Measurements from ENCODE around the gene SPACDR. TPM values are rescaled to one million over a fixed set of nuclear protein-coding genes. Genes with fewer than 3 reads are reported as not detected.

The SPACDR gene
- total and polyA plus RNA-seq, 9 of the 15 experiments (the other 6 are each of a cell fraction or from before 2014, with no cell fraction given): 0.07 to 0.55 (median 0.14) TPM; not detected in 1

- TF ChIP-seq ATF6 (CRISPR knock-in tag; IDR thresholded peaks at IDR 0.05) (peak; percentile 100), SMAD2 (IDR thresholded peaks at IDR 0.05; ENCODE audit: low read depth, low read length) (no peak), KAT2B (IDR thresholded peaks at IDR 0.05; ENCODE audit: low read depth, low read length) (no peak), ELK1 (CRISPR knock-in tag; IDR thresholded peaks at IDR 0.05) (no peak), MYBL2 (IDR thresholded peaks at IDR 0.05; ENCODE audit: low read depth) (no peak; the same call in 1 of the 2 replicates), MYBL2 (CRISPR knock-in tag; IDR thresholded peaks at IDR 0.05; ENCODE audit: borderline replicate concordance) (no peak), ZNF507 (tag; conservative IDR thresholded peaks at IDR 0.05) (no peak), ARID3B (CRISPR knock-in tag; IDR thresholded peaks at IDR 0.05; ENCODE audit: borderline replicate concordance) (0 out of 2 replicates have a peak, but pooled peaks have one; percentile 6), FOXJ2 (tag; IDR thresholded peaks at IDR 0.05) (peak; percentile 83; the same call in 1 of the 2 replicates), BRD4 (IDR thresholded peaks at IDR 0.05) (peak; percentile 98), ZNF75A (CRISPR knock-in tag; IDR thresholded peaks at IDR 0.05) (no peak; the same call in 1 of the 2 replicates), IRF2 (CRISPR knock-in tag; IDR thresholded peaks at IDR 0.05) (no peak; the same call in 1 of the 2 replicates), SAFB2 (IDR thresholded peaks at IDR 0.05; ENCODE audit: borderline replicate concordance, low read depth, low read length, severe bottlenecking) (no peak), FOXK2 (conservative IDR thresholded peaks at IDR 0.05 in 1 of 2, IDR thresholded peaks at IDR 0.05 in 1 of 2; ENCODE audit: low read depth in 2 of 2) (peak in 1 of 2 experiments; percentile 59; a peak in 3 of 4 replicates), L3MBTL2 (IDR thresholded peaks at IDR 0.05) (peak; percentile 100), PKNOX1 (IDR thresholded peaks at IDR 0.05) (peak; percentile 66; the same call in 1 of the 2 replicates), NFE2 (IDR thresholded peaks at IDR 0.05; ENCODE audit: low read depth) (peak; percentile 52; the same call in 1 of the 2 replicates), SNAPC5 (CRISPR knock-in tag; IDR thresholded peaks at IDR 0.05) (no peak), PRMT5 (CRISPR knock-in tag; IDR thresholded peaks at IDR 0.05) (peak; percentile 42; the same call in 1 of the 2 replicates), FOXK1 (CRISPR knock-in tag; IDR thresholded peaks at IDR 0.05; ENCODE audit: borderline replicate concordance) (peak; percentile 99)
- TF ChIP-seq, protein P1, sequence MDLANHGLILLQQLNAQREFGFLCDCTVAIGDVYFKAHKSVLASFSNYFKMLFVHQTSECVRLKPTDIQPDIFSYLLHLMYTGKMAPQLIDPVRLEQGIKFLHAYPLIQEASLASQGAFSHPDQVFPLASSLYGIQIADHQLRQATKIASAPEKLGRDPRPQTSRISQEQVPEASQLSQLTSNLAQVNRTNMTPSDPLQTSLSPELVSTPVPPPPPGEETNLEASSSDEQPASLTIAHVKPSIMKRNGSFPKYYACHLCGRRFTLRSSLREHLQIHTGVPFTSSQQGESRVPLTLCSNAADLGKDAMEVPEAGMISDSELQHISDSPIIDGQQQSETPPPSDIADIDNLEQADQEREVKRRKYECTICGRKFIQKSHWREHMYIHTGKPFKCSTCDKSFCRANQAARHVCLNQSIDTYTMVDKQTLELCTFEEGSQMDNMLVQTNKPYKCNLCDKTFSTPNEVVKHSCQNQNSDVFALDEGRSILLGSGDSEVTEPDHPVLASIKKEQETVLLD (IDR thresholded peaks at IDR 0.05): peak; percentile 97
Observed at GRCh38 chr7:100428199-100428966, 35.7 kb downstream of the SPACDR start, which contains the start of gene ZCWPW1 (continued).

Data from K562 (cell line).